GDM1 (cell line): Measurements from ENCODE around the gene HTT-AS.
"Not testable (repeated sequence)": the region's sequence is repeated elsewhere in the genome, so short reads cannot be mapped to it uniquely, and the experiment has no call there.

ENCODE experiments used
- DNase-seq: peaks from one replicate; lab custom pipeline; 2025; lab: John Stamatoyannopoulos, UW

HTT-AS gene

DNA sequence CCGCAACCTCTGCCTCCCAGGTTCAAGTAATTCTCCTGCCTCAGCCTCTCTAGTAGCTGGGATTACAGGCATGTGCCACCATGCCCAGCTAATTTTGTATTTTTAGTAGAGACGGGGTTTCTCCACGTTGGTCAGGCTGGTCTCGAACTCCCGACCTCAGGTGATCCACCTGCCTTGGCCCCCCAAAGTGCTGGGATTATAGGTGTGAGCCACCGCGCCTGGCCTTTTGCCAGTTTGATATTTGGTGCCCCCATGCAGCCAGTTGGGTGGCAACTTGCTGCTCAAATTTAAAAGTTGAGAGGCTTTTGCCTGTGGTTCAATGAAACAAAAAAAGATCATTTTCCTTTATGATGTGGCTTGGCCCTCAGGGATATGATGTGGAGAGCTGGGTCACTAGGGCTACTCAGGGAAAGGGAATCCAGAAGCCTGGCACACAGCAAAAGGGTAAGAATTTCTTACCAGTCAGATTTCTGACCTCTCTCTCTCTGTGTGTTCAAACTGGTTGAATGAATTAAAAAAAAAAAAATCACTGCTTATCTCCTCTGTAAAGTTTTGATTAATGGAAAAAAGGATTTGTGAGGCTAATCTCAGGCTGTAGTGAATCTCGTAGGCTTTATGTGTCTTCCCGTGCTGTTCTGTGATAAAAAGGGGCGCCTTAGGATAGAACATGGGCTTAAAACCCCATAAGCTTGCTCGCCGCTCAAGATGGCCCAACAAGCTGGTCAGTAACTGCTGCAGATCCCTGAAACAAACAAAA is 23.0 kb downstream of the HTT-AS start:
- not testable (repeated sequence) for DNase-seq

DNA sequence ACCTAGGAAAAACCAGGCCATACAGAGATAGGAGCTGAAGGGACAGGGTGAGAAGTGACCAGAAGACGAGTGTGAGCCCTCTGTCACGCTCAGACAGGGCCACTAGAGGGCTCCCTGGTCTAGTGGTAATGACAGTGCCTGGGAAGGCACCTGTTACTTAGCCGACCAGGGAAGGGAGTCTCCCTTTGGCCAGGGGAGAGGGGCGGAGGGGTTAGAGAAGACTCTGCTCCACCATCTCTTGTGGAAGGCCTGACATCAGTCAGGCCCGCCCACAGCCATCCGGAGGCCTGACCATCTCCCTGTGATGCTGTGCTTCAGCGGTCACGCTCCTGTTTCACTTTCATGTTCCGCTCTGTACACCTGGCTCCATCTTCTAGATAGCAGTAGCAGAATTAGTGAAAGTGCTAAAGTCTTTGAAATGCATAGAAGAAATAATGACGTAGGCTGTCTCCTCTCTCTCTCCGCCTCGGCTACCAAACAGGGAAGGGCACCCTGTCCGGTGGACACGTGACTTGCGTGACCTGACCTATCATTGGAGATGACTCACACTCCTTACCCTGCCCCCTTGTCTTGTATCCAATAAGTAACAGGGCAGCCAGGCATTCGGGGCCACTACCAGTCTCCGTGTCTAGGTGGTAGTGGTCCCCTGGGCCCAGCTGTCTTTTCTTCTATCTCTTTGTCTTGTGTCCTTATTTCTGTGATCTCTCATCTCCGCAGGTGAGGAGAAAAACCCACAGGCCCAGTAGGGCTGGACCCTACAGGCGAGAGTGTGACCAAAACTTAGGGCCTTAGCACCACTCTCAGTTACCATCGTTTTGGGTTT is 26.7 kb downstream of the HTT-AS start:
- peak; percentile 46 for DNase-seq

DNA sequence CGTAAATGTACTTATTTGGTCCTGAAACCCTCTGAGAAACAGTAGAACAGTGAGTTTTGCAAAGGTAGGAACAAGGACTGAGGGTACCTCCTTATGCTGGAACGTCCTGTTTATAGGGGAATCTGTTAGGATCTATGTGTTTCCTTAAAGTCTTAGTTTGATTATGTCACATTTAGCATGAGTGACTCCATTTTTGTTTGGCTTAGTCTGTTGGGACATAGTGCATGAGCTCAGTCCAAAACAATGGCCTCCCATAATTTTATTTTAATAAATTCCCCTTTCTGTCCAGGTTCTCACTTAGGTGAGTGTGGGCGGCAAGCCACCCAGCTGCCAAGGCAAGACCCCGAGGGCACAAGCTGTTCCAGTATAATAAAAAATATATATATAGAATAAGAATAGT is 27.7 kb downstream of the HTT-AS start:
- DNase-seq = no peak

DNA sequence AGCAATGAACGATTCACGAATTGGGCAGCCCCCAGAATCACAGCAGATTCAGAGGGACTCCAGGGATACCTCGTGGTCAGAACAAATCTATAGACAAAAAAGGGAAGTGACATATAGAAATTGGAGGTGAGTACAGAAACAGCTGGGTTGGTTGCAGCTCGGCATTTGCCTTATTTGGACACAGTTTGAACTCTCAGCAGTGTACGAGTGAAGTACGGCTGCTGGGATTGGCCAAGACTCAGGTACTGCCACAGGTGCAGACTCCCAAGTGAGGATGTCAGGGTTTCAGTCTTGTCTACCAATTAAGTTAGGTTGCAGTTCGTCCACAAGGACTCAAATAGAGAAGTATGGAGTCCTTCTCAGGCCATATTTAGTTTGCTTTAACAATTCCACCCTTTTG is 28.2 kb downstream of the HTT-AS start:
- DNase-seq = peak; percentile 6

DNA sequence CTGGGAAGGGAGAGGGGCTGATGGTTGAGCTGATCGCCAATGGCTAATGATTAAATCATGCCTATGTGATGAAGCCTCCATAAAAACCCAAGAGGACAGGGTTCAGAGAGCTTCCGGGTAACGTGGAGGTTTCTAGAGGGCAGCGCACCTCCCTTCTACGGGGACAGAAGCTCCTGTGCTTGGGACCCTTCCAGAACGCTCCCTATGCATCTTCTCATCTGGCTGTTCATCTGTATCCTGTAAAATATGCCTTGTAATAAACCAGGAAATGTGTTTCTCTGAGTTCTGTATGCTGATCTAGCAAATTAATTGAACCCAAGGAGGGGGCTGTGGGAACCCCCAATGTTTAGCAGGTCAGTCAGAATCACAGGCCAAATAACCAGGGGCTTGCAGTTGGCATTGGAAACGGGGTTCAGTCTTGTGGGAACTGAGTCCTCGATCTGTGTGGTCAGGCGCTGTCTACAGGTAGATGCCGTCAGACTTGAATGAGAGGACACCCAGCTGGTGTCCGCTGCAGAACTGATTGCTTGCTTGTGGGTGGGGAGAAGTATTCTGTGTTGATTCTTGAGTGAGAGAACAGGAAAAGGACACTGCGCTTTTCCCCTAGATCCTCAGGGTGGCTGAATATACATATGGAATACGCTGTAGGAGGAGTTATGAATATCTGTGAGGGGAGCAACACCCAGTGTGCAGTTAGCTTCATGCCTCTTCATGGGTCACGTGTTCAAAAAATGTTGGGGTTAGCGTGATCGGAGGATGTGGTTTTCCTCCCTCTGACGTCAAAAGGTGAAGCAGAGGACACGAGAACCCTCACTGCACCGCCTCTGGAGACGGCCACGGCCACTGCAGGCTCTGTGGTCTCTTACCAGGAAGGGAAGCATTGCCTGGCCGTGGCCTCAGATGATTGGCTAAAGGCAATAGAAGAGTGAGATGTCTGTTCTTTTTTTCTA is 29.2 kb downstream of the HTT-AS start:
- peak; percentile 78 for DNase-seq

DNA sequence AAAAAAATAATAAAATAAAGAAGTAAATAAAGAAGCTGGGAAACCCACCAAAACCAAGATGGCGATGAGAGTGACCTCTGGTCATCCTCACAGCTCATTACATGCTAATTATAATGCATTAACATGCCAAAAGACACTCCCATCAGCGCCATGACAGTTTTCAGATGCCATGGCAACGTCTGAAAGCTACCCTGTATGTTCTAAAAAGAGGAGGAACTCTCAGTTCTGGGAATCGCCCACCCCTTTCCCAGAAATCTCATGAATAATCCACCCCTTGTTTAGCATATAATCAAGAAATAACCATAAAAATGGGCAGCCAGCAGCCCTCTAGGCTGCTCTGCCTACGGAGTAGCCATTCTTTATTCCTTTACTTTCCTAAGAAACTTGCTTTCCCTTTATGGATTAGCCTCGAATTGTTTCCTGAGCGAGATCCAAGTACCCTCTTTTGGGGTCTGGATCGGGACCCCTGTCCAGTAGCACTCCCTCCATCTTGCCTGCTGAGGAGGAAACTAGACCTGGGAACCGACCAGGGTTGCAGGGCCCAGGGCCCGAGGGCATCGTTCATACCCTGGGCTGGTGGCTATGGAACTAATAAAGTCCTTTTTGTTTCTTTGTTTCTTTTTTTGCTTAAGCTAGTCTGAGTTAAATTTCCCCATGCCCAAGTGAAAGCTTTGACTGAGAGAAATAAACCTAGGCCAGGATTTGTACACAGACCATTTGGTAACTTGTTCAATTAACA is 30.9 kb downstream of the HTT-AS start:
- no peak for DNase-seq

DNA sequence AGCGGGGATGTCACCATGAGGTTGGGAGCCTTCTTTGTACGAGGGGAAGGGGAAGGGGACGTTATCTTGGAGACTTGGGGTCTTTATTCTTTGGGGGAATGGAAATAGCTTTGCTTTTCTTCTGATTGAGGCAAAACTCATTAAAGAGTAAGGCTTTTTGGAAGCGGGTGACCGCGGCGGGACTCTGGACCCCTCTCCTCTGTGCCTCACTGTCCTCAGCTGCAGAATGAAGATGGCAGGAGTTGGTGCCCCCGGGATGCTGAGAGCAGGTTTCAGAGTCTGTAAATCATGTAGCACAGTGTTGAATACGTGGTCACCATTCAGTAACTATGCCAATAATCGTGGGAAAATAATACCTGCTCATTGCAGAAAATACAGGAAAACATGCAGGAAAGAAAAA is 32.1 kb downstream of the HTT-AS start:
- DNase-seq = no peak

DNA sequence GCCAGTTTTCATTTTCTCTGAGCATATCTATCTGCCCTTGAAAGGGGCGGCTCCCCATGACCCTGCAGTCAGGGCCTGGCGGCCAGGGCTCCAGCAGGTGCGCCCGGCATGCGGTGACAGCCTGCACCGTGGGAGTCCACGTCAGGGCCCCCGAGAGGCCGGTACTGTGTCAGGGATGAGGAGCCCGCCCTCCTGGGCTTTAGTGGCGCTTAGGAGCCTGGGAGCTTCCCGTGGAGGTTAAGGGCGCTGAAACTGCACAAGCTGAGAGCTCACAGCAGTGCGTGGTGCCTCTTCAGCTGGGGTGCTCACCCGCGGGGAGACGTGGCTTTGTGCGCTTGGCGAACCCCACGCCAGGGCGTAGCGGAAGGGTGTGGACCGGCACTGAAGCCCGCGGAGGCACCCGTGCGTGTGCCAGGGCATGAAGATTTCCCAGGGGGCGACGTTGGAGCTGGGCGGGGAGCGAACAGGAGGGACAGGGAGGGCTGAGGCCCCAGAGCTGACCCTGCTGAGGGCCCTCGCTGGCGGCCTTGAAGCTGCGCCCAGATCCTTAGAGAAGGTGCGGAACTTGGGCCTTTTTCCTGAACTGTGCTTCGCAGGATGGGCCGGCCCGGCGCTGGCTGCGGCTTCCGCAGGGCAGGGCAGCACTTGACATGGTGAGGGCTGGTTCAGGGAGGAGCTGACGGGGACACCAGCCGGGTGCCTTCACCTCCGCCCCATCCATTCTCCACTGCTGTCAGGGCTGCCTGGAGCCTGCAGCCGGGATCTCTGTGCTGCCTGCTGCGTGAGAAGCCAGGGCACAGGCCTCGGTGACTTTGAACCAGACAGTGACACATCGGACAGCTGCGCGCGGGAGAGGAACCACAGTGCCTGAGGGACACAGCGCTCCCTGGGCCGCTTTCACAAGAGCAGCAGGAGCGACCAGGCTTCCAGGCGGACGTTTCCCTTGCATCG is 32.9 kb downstream of the HTT-AS start:
- no peak for DNase-seq

DNA sequence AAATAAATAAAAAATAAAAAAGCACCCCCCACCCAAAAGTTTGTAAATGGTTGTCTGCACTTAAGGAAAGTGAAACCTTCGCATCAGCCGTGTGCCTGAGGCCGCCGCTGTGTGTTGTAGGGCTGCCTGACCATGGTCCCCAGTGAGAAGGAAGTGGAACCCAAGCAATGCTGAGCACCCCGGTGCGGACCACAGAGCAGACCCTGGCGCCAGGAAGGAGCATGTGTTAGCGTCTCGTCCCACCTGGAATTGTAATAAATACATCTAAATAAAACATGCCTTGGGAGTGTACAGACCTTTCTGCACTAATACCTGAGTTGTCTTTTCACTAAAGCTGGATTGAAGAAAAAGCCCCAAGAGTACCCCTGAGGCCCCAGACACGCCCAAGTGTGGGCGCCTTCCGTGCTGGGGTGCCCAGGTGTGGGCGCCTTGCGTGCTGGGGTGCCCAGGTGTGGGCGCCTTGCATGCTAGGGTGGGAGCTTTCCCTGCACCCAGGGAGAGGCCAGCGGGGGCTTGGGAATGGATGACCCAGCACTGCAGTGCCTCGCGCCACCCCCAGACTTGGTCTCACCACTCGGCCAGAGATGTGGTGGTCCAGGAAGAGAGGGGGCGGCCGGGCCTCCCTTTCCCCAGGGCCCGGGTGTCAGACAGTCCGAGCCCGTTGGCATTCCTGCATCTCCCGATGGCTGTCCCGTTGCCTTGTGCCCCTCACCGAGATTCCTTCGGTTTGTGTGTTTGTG is 33.7 kb downstream of the HTT-AS start:
- no peak for DNase-seq

DNA sequence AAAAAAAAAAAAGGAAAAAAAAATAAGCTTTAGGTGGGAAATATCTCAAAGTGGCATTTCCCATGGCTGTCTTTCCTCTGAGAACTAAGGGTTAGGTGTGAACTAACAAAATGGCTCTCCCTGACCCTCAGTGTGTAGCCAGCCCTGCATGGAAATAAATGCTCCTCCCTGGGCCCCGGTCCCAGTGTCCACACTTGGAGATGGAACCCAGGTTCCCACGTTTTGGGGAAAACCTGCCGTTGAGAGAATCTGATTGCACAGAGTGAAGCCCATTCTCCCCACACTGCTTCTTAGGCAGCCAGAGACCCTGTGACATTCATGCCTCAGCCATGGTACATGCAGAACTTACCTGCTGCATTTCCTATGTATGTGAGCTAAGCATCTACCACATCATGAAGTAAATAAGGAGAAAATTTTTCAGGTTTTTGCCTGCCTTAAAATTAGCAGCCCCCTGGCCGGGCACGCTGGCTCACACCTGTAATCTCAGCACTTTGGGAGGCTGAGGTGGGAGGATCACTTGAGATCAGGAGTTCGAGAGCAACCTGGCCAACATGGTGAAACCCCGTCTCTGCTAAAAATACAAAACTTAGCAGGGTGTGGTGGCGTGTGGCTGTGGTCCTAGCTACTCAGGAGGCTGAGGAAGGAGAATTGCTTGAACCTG is 34.5 kb downstream of the HTT-AS start:
- DNase-seq = no peak

DNA sequence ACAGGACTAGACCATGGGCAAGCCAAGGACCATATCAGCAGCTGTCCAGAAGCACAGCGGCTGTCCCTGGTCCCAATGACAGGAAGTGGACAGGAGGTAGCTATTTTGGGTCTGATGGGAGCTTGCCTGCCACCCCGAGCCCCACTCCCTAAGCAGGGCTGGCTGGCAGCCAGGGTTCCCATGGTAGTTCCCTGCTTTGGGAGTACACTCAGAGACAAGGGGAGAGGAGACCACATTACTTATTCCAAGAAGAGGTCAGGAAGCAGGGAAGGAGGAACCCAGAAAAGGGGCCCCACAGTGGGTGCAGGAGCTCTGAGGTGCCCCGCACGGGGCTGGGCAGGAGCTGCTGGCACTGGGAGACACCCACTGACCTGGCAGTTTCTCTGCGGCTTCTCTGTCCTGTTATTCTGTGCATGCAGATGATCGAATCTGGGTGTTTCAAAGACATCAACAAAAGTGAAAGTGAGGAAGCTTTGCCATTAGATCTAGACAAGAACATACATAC is 36.3 kb downstream of the HTT-AS start:
- no peak for DNase-seq

DNA sequence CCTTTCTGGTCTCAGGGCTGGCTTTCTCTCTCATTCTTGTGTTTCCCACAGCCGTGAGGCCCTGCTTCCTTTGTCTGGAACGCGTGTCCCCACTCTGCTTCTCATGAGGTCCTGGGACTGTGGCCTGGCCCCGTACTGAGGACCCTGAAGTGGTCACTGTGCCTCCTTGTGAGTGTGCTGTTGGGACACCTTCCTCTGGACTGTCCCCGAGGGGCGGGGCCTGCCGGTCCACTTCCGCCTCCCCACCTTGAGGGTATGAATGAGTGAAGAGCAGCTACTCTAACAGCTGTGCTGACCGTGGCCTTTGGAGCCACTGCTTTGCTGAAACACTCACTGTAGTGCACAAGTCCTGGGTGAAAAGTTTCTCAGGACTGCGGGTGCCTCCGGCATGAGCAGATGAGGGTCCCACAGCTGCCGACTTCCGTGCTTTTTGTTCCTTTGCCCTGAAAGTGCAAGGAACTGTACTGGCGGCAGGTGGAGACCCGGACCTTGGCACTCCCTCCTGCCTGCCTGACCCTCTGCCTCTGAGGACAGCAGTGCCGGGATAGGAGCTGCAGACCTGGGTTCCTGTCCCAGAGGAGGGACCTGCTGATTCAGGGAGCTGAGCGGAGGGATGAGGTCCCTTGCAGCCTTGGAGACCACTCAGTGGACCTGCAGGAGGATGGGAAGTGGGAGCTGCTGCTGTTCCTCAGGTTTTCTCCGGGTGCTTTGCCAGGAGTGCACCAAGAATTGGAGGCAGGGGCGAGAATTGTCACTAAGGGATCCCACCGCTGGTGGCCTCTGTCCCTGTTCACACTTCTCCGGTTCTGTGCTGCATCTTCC is 38.0 kb downstream of the HTT-AS start:
- no peak for DNase-seq

DNA sequence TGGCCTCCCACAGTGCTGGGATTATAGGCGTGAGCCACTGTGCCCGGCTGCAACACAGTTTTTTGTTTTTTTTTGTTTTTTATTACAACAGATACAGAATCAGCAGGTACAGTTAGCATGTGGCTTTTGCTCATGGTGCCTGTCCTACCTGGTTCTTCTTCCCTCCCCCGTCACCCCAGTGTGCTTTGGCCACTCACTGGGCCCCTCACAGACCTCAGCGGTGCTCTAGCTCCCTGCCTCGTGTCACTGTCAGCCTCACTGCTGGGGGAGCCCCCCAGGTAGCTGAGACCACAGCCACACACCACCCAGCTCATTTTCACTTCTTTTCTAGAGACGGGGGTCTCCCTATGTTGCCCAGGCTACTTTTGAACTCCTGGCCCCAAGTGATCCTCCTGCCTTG is 38.7 kb downstream of the HTT-AS start:
- no peak for DNase-seq

DNA sequence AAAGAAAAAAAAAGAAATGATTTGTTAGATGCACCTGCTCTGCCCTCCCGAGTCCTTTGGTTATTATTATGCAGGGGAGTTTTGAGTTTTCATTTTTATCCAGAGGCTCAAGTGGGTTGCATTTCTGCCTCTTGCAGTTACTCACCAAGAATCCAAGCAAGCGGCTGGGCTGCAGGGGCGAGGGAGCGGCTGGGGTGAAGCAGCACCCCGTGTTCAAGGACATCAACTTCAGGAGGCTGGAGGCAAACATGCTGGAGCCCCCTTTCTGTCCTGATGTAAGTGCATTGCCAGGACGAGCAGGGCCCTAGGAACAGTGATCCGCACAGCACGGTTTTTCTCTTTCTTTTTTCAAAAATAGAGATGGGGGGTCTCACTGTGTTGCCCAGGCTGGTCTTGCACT is 39.1 kb downstream of the HTT-AS start:
- no peak for DNase-seq

DNA sequence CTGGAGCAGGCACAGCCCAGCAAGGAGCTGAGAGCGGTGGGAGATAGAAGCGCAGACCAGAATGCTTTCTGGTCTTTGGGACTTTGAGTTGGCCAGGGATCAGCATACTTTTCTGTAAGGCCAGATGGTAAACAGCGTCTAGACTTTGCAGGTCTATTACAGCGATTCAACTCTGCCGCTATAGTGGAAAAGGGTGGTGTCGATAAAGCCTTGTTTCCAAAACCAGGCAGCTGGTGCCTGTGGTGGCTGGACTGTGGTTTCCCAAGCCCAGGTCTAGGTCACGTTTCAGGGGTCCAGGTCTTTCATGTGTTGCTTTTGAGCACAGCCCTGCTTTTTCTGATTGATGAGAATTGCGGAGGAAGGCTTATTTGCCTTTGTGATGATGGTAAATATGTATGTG is 40.1 kb downstream of the HTT-AS start:
- DNase-seq = no peak

DNA sequence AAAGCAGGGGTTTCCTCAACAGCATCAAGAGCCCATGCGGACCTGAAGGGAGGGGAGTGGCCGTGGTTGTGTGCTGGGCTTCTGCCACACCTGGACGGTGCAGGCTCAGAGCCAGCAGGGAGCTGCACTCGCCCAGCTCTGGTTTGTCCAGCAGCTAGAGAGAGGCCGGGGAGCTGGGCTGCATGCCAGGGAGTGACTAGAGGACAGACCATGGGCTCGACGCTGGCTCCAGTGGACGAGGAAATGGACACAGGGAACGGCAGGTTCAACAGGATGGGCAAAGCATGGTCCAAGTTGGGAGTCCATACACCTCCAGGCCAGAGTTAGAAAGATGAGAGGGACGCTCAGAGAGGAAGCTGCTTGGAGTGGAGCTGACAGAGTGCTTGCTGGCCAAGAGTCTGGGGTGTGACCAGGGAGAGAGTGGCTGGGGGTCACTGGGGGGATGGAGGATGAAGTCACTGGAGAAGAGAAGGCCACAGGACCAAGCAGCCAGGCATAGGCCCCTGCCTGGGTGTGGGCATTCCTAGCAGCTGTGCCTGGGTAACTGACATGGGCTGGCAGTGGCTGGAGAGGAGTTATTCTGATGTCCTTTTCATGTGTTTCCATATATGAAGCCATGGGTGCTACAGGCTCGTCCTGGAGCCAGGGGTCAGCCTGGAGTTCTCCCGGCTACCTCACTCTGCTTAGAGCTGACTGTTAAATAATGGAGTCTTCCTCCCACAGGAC is 42.8 kb downstream of the HTT-AS start:
- no peak for DNase-seq

DNA sequence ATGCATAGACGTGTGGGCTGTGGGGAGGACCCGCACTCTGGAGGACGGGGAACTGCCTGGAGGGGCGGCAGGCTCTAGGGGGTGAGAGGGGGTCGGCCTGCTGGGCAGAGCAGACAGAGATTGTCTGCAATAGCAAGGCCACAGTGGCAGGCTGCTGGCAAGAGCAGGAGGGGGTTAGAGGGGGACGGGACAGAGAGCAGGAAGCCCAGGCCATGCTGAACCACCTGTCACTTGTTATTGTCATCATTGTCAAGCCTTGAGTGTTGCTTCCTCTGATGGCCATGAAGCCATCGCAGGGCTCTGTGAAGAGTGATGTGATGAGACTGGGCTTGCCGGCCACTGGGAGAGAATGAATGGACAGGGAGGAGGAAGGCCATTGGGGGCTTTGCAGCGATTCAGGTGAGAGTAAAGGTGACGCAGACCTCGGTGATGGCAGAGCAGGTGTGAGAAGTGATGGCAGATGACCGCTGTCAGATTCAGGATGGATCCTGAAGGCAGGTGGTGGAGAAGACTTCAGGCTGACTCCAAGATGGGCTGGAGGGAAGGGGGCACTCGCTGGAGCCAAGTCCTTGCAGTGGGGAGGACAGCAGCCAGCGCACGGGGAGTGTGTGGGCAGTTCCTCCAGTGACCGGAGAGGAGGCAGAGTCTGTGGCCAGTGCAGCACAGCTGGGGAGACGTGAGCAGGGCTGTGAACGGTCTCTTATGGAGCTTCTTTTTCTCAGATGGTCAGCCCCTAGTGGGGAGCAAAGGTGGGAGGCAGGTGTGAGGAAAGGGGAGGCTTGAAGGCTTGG is 43.6 kb downstream of the HTT-AS start:
- DNase-seq = no peak
